Adrenal gland (tissue), 5 donors: ENCODE data around the gene INPP1.

Experiments used
- POLR2A ChIP-seq, 2 donors: fragments of 450-650 bp; IDR thresholded peaks; one replicate each; pipeline ENCODE4 v1.6.1; 2017; ENCODE audit warnings: antibody characterized with exemption in 2 of 2, mild to moderate bottlenecking in 2 of 2, moderate library complexity in 1 of 2
- TF ChIP-seq, protein P1 (sequence below), 6 experiments: fragments of 450-650 bp in 4 of 6; fragments of 200-600 bp in 2 of 6; sonication (generic) in 1 of 6; IDR thresholded peaks; 1 replicate in 5 of 6; 2 replicates in 1 of 6; pipeline versions ENCODE4 v1.5.1 to v1.8.0; 2016 to 2021; ENCODE audit warnings: antibody characterized with exemption in 6 of 6, mild to moderate bottlenecking in 2 of 6, moderate library complexity in 1 of 6
- donor health status: DM: no; HTN: no; CAD: no.

DNA sequence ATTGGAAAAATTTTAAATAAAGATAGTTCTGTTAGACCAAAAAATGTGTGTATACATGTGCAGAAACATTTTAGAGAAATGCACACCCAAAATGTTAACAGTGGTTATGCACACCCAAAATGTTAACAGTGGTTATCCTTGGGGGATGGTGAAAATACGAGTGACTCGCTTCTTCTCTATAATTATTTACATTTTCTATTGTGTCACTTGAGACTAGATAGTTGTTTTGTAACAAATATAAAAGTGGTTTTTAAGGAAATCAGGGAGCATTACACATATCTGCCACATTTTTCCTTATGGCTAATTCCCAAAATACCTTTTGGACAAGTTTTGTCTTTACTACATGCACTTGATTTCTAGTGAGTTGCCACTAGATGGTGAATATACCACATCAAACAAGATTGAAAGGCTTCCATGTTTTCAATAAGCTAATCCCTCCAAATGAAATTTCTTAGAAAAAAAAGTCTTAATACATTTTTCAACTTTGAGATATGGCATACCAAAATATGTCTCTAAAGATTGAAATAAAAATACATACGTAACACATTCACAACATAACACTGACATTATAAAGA, 14.7 kb upstream of the INPP1 start:
- TF ChIP-seq, protein P1, sequence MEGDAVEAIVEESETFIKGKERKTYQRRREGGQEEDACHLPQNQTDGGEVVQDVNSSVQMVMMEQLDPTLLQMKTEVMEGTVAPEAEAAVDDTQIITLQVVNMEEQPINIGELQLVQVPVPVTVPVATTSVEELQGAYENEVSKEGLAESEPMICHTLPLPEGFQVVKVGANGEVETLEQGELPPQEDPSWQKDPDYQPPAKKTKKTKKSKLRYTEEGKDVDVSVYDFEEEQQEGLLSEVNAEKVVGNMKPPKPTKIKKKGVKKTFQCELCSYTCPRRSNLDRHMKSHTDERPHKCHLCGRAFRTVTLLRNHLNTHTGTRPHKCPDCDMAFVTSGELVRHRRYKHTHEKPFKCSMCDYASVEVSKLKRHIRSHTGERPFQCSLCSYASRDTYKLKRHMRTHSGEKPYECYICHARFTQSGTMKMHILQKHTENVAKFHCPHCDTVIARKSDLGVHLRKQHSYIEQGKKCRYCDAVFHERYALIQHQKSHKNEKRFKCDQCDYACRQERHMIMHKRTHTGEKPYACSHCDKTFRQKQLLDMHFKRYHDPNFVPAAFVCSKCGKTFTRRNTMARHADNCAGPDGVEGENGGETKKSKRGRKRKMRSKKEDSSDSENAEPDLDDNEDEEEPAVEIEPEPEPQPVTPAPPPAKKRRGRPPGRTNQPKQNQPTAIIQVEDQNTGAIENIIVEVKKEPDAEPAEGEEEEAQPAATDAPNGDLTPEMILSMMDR (IDR thresholded peaks at IDR 0.05), result peak in 5 of 6 experiments; percentile 21 to 37 (median 28)
- TF ChIP-seq POLR2A (IDR thresholded peaks at IDR 0.05), result no peak
